Endothelial cell of umbilical vein (primary cell): ENCODE measurements around the gene FNDC3A. TPM values are rescaled to one million over a fixed set of nuclear protein-coding genes. Genes with fewer than 3 reads are reported as not detected.

Experiments
- BruUV-seq: library from RNA; stranded (reverse); fragments of 400-500 nt; replicated peaks from 2 replicates; lab custom pipeline; 2021; lab: Mats Ljungman, UMichigan
- CTCF ChIA-PET: fragments of 300-600, 350-600 bp; sonication (Branson Sonifier 250); formaldehyde crosslinking; loops from one replicate; lab custom pipeline; 2021; ENCODE audit warnings: antibody characterized with exemption, inconsistent platforms; lab: Charles Lee
- POLR2A ChIA-PET: fragments of 300-600, 350-600 bp; sonication (Branson Sonifier 250); formaldehyde crosslinking; loops from one replicate; lab custom pipeline; 2021; ENCODE audit warnings: antibody characterized with exemption, inconsistent platforms; lab: Charles Lee
- DNase-seq: peaks from one replicate; pipeline ENCODE4 v3.0.0-alpha.2; 2011; ENCODE audit warnings: low read depth, low spot score
- FAIRE-seq: peaks from 2 replicates; lab custom pipeline; 2011; peaks lifted over from hg19 to GRCh38; lab: Jason Lieb, UNC
- H2AFZ ChIP-seq: 2 replicates; pipeline ENCODE4 v1.6.0; 2012; ENCODE audit warnings: low read depth, low read length, control low read depth, inconsistent platforms
- H3K27ac ChIP-seq: 2 replicates; pipeline ENCODE4 v1.5.1; 2011; ENCODE audit warnings: low read depth, mild to moderate bottlenecking, control low read depth, low read length, moderate library complexity; ENCODE audit not compliant: insufficient read depth
- H3K27me3 ChIP-seq, 2 experiments: 2 replicates each; pipeline versions ENCODE4 v1.6.0 to v1.6.1; 2011; ENCODE audit warnings: low read length in 2 of 2, mixed read lengths in 1 of 2; ENCODE audit not compliant: control insufficient read depth in 2 of 2, insufficient read depth in 2 of 2
- H3K36me3 ChIP-seq, 2 experiments: 2 replicates in 1 of 2; 3 replicates in 1 of 2; pipeline ENCODE4 v1.5.1; 2011; ENCODE audit warnings: low read length in 2 of 2, mild to moderate bottlenecking in 1 of 2, moderate library complexity in 1 of 2; ENCODE audit not compliant: control insufficient read depth in 2 of 2, insufficient read depth in 2 of 2; ENCODE audit errors: extremely low read depth in 1 of 2
- H3K4me1 ChIP-seq: 3 replicates; pipeline ENCODE4 v1.5.1; 2011; ENCODE audit warnings: mild to moderate bottlenecking, low read length; ENCODE audit not compliant: control insufficient read depth, insufficient read depth; ENCODE audit errors: extremely low read depth
- H3K4me2 ChIP-seq: 2 replicates; pipeline ENCODE4 v1.6.1; 2011; ENCODE audit warnings: low read length, control low read depth, mixed read lengths; ENCODE audit not compliant: insufficient read depth
- H3K4me3 ChIP-seq, 3 experiments: fragments of 200-600 bp in 1 of 3; sonication (generic), shearing (Covaris generic) in 1 of 3; replicated peaks in 1 of 3; 2 replicates each; pipeline ENCODE4 v1.5.1; 2011 to 2016; ENCODE audit warnings: control low read depth in 3 of 3, low read length in 3 of 3, mild to moderate bottlenecking in 2 of 3, inconsistent platforms in 1 of 3, low read depth in 1 of 3, moderate library complexity in 1 of 3; ENCODE audit not compliant: insufficient read depth in 1 of 3
- H3K79me2 ChIP-seq: 2 replicates; pipeline ENCODE4 v1.6.0; 2012; ENCODE audit warnings: low read length, inconsistent platforms; ENCODE audit not compliant: control insufficient read depth, insufficient read depth
- H3K9ac ChIP-seq: replicated peaks from 2 replicates; pipeline ENCODE3; 2011; ENCODE audit warnings: low read length, control low read depth; ENCODE audit not compliant: insufficient read depth; ENCODE audit errors: extremely low read depth
- H3K9me1 ChIP-seq: replicated peaks from 3 replicates; pipeline ENCODE4 v1.6.0; 2011; ENCODE audit warnings: mild to moderate bottlenecking, low read length; ENCODE audit not compliant: control insufficient read depth, insufficient read depth; ENCODE audit errors: extremely low read depth
- H3K9me3 ChIP-seq: replicated peaks from 2 replicates; pipeline ENCODE4 v1.5.1; 2012; ENCODE audit warnings: low read length, inconsistent platforms; ENCODE audit not compliant: control insufficient read depth, insufficient read depth
- H4K20me1 ChIP-seq: replicated peaks from 2 replicates; pipeline ENCODE3; 2011; ENCODE audit warnings: mild to moderate bottlenecking, low read length; ENCODE audit not compliant: control insufficient read depth, insufficient read depth; ENCODE audit errors: extremely low read depth
- EZH2 ChIP-seq: IDR thresholded peaks from 2 replicates; pipeline ENCODE4 v1.6.1; 2012; ENCODE audit warnings: borderline replicate concordance, low read depth, mild to moderate bottlenecking, moderate library complexity, low read length, inconsistent platforms; ENCODE audit not compliant: severe bottlenecking
- FOS ChIP-seq: IDR thresholded peaks from 2 replicates; pipeline ENCODE4 v1.6.1; 2011; ENCODE audit warnings: mild to moderate bottlenecking, low read length, moderate library complexity, borderline replicate concordance; ENCODE audit not compliant: insufficient read depth
- GATA2 ChIP-seq: IDR thresholded peaks from 2 replicates; pipeline ENCODE4 v1.7.0; 2011; ENCODE audit warnings: low read depth, mild to moderate bottlenecking, moderate library complexity, mixed read lengths, low read length; ENCODE audit not compliant: insufficient read length, insufficient read depth
- JUN ChIP-seq: IDR thresholded peaks from 2 replicates; pipeline ENCODE4 v1.6.1; 2011; ENCODE audit warnings: borderline replicate concordance, low read depth; ENCODE audit not compliant: insufficient read length, insufficient read depth
- MYC ChIP-seq: IDR thresholded peaks from one replicate; pipeline ENCODE4 v1.6.1; 2011; ENCODE audit warnings: mild to moderate bottlenecking, low read depth, low read length
- POLR2AphosphoS5 ChIP-seq: IDR thresholded peaks from 2 replicates; pipeline ENCODE4 v1.6.1; 2012; ENCODE audit warnings: low read depth, mild to moderate bottlenecking, control low read depth, low read length, moderate library complexity; ENCODE audit not compliant: insufficient read depth
- dilution Hi-C: fragments of 300-500 bp; cut with MboI; formaldehyde crosslinking; loops from one replicate; pipeline ENCODE4 v1.15.0; 2019; ENCODE audit warnings: low sequenced_read_pairs; ENCODE audit not compliant: extremely low pct_ligation_motif_present
- intact Hi-C: fragments of 100-400 bp; cut with micrococcal nuclease; formaldehyde crosslinking; loops from one replicate; pipeline ENCODE4 v1.10.0; 2022
- polyA plus RNA-seq, 4 experiments: library from polyadenylated mRNA; depleted of rRNA in 3 of 4; stranded (reverse) in 3 of 4; unstranded in 1 of 4; fragments of >200 nt; gene quantifications; 2 replicates each; pipeline versions ENCODE4 v1.2.1 to v1.2.3, GENCODE V29; 2011 to 2012; ENCODE audit warnings: missing spikeins in 1 of 4
- total RNA-seq: library from RNA; stranded (reverse); gene quantifications from 2 replicates; pipeline ENCODE4 v1.2.3, GENCODE V29; 2021
- TF ChIP-seq, protein P1 (sequence below): IDR thresholded peaks from 2 replicates; pipeline ENCODE4 v1.6.1; 2011; ENCODE audit not compliant: insufficient read depth, insufficient read length

The FNDC3A gene
- total and polyA plus RNA-seq, 2 donors (not counting 3 experiments of a cell fraction or from before 2014, with no cell fraction given) = 26.3 to 50.8 TPM

GRCh38 chr13:49057176-49057575 is 81.5 kb downstream of the FNDC3A start:
- no peak overlapping the region for H3K27ac ChIP-seq
- ChIA-PET POLR2A (no interaction called here), CTCF (interaction anchor here (0.7 kb wide), 1 partner anchor 11 kb away, joined by 7 read pairs; no protein-coding TSS in a partner anchor)
- peaks cover 2% of the 10 kb centered on the region for H3K79me2 ChIP-seq
- TF ChIP-seq FOS = no peak
- no peak for TF ChIP-seq GATA2
- no peak for TF ChIP-seq POLR2AphosphoS5
- TF ChIP-seq, protein P1, sequence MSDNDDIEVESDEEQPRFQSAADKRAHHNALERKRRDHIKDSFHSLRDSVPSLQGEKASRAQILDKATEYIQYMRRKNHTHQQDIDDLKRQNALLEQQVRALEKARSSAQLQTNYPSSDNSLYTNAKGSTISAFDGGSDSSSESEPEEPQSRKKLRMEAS = no peak
- TF ChIP-seq MYC = no peak
- H2AFZ ChIP-seq = no peak overlapping the region
- no peak overlapping the region for H3K4me3 ChIP-seq
- intact Hi-C loops (no loop called here), dilution Hi-C loops (no loop called here)
- H3K9me1 ChIP-seq = no peaks in the 10 kb centered on the region
- FAIRE-seq = no peak
- no peak for DNase-seq
- H3K4me1 ChIP-seq = peaks cover 5% of the 10 kb centered on the region
- H3K9ac ChIP-seq = no peak overlapping the region
- H3K36me3 ChIP-seq = no peaks in the 10 kb centered on the region
- no TSS peak for BruUV-seq
- no peaks in the 10 kb centered on the region for H3K9me3 ChIP-seq
- no peaks in the 10 kb centered on the region for H4K20me1 ChIP-seq
- H3K4me2 ChIP-seq = no peak overlapping the region
- H3K27me3 ChIP-seq = no peaks in the 10 kb centered on the region

- H3K4me3 ChIP-seq = no peak overlapping the region
- POLR2A ChIA-PET = no interaction called here
- H3K4me2 ChIP-seq = no peak overlapping the region
- BruUV-seq = no TSS peak
- no peaks in the 10 kb centered on the region for H3K9me1 ChIP-seq
- no peaks in the 10 kb centered on the region for H3K9me3 ChIP-seq
- H3K36me3 ChIP-seq = no peaks in the 10 kb centered on the region
- H2AFZ ChIP-seq = no peak overlapping the region
- TF ChIP-seq EZH2 = no peak
- TF ChIP-seq JUN = no peak
- dilution Hi-C loops = no loop called here
- no peak overlapping the region for H3K27ac ChIP-seq
- DNase-seq (no peak), FAIRE-seq (no peak)
- no peaks in the 10 kb centered on the region for H3K79me2 ChIP-seq
- H3K27me3 ChIP-seq = no peaks in the 10 kb centered on the region
- H3K9ac ChIP-seq = no peak overlapping the region
- no peaks in the 10 kb centered on the region for H4K20me1 ChIP-seq
- H3K4me1 ChIP-seq = peaks cover 21% of the 10 kb centered on the region
- CTCF ChIA-PET = no interaction called here
- intact Hi-C loops = no loop called here
Observed at GRCh38 chr13:49058761-49059160, 83.0 kb downstream of the FNDC3A start.
